ENCODE results near the gene UGT2B7.
"Not testable (repeated sequence)": the region's sequence is repeated elsewhere in the genome, so short reads cannot be mapped to it uniquely, and the experiment has no call there.

UGT2B7 gene

GRCh38 chr4:69089388-69089787 lies 6.9 kb upstream of the UGT2B7 start:
- DNase-seq: no peak

- DNase-seq: no peak
These were observed 4.1 kb upstream of the UGT2B7 start for GRCh38 chr4:69092190-69092589.

- DNase-seq: no peak
These were observed 3.2 kb upstream of the UGT2B7 start for GRCh38 chr4:69092980-69093568.

- no peak for DNase-seq
These were observed 2.6 kb upstream of the UGT2B7 start for GRCh38 chr4:69093681-69094080.

- DNase-seq: no peak
These were observed 958 bp upstream of the UGT2B7 start for GRCh38 chr4:69095301-69095731.

- DNase-seq: no peak
These were observed 536 bp downstream of the UGT2B7 start for GRCh38 chr4:69096810-69097209.

- no peak for DNase-seq
These were observed 2.2 kb downstream of the UGT2B7 start for GRCh38 chr4:69098470-69098869.

- no peak for DNase-seq
These were observed 3.6 kb downstream of the UGT2B7 start for GRCh38 chr4:69099910-69100309.

- DNase-seq: not testable (repeated sequence)
These were observed 6.4 kb downstream of the UGT2B7 start for GRCh38 chr4:69102668-69103067.

- DNase-seq: no peak
These were observed 8.5 kb downstream of the UGT2B7 start for GRCh38 chr4:69104719-69105275.

GRCh38 chr4:69115151-69115850 lies 19.0 kb downstream of the UGT2B7 start:
- not testable (repeated sequence) for DNase-seq

GRCh38 chr4:69115851-69116213 lies 19.6 kb downstream of the UGT2B7 start:
- no peak for DNase-seq

- DNase-seq: no peak
These were observed 20.5 kb downstream of the UGT2B7 start for GRCh38 chr4:69116645-69117321.

- DNase-seq: no peak
These were observed 24.6 kb downstream of the UGT2B7 start for GRCh38 chr4:69120870-69121269.

- no peak for DNase-seq
These were observed 26.2 kb downstream of the UGT2B7 start for GRCh38 chr4:69122476-69122875.

- no peak for DNase-seq
These were observed 28.7 kb downstream of the UGT2B7 start for GRCh38 chr4:69124941-69125340.

GRCh38 chr4:69126024-69126423 lies 29.8 kb downstream of the UGT2B7 start:
- DNase-seq: no peak

- DNase-seq: no peak
These were observed 37.7 kb downstream of the UGT2B7 start for GRCh38 chr4:69133993-69134392.

GRCh38 chr4:69134471-69134870 lies 38.2 kb downstream of the UGT2B7 start:
- no peak for DNase-seq

GRCh38 chr4:69141320-69141719 lies 45.0 kb downstream of the UGT2B7 start:
- no peak for DNase-seq

- no peak for DNase-seq
These were observed 51.1 kb downstream of the UGT2B7 start for GRCh38 chr4:69147334-69147733.

GRCh38 chr4:69154021-69154420 lies 57.7 kb downstream of the UGT2B7 start:
- no peak for DNase-seq

GRCh38 chr4:69156913-69157312 lies 60.6 kb downstream of the UGT2B7 start:
- DNase-seq: no peak

Data from NCI-H187 treated with DMSO at 0.1 percent for 48 hours (cell line).